Measurements from ENCODE around the gene PTCH2.
"Not testable (repeated sequence)": the region's sequence is repeated elsewhere in the genome, so short reads cannot be mapped to it uniquely, and the experiment has no call there.

The PTCH2 gene

DNA sequence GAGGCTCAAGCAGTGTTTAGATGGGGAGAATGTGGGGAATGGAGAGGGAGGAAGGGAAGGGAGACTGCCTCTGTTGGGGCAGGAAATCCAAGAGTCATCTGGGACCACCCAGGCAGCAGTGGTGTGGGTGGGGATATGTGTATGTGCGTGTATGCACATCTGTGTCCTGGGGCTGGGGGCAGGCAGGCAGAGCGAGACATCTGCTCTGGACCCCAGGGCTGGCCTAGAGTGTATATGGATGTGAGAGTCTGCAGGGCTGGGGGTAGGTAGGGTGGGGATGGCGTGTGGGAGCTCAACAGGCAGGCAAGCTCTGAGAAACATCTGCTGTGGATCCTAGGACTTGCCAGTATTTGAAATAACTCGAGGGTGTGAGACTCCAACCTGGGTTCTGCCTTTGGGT lies 3.5 kb downstream of the PTCH2 start:
- in situ Hi-C loops (cut with HindIII; ENCODE audit: low sequenced_read_pairs): no loop called here

DNA sequence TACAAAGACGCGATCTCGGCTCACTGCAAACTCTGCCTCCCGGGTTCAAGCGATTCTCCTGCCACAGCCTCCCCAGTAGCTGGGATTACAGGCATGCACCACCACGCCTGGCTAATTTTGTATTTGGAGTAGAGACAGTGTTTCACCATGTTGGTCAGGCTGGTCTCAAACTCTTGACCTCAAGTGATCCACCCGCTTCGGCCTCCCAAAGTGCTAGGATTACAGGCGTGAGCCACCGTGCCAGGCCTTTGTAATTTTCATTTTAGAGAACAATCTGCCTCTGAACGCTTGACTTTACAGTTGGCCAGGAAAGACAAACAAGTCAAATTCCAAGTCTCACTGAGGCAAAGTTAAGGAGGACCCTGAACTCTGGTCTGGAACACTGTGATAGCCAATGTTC lies 4.8 kb downstream of the PTCH2 start:
- in situ Hi-C loops (cut with HindIII; ENCODE audit: low sequenced_read_pairs): not testable (repeated sequence)

DNA sequence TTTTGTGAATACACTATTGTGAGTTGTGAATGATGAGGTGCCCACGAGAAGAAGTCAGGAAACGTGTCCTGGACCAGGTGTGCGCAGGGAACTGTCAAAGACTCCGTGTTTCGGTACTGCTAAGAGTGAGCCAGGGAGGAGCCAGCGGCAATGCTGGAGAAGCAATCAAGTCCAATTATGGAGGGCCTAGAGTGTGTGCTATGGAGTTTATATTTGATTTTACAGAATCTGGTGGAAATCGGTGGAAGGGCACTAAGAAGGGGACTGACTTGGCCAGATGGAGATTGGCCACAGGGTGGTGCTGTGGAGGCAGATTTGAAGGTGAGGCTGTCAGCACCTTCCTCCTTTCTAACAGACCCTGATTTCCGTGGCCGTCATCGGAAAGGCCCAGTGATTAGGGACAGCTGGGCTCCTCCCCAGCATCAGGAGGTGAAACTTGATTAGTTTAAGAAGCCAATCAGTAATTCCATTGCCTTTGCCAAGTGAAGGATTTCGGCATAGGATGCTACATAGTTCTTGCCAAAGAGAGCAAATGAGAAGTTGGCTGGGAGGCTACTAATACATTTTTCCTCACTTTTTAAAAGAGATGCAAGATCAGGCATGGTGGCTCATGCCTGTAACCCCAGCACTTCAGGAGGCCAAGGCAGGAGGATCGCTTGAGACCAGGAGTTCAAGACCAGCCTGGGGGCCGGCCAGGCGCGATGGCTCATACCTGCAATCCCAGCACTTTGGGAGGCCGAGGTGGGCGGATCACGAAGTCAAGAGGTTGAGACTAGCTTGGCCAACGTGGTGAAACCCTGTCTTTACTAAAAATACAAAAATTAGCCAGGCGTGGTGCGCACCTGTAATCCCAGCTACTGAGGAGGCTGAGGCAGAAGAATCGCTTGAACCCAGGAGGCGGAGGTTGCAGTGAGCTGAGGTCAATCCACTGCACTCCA lies 7.0 kb downstream of the PTCH2 start:
- in situ Hi-C loops (cut with HindIII; ENCODE audit: low sequenced_read_pairs): no loop called here

DNA sequence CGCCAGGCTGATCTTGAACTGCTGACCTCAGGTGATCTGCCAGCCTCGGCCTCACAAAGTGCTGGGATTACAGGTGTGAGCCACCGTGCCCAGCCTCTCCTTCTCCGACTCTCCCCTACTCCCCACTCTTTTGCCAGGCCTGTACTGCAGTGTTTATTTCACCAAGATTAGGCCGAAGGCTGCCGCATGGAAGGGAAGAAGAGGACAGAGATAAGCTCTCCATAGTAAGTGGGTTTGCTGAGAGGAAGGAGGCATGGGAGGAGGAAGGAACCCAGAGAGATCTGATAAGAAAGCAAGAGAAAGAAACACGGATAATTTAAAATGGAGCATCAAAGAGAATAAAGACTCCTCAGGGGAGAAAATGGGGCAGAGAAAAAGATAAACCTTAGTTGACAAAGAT lies 8.7 kb downstream of the PTCH2 start:
- in situ Hi-C loops (cut with HindIII; ENCODE audit: low sequenced_read_pairs): no loop called here

- in situ Hi-C loops (cut with HindIII; ENCODE audit: low sequenced_read_pairs): no loop called here
These were observed 10.9 kb downstream of the PTCH2 start for GRCh38 chr1:44832056-44832705.

GRCh38 chr1:44831516-44831915 lies 11.5 kb downstream of the PTCH2 start:
- in situ Hi-C loops (cut with HindIII; ENCODE audit: low sequenced_read_pairs): no loop called here

DNA sequence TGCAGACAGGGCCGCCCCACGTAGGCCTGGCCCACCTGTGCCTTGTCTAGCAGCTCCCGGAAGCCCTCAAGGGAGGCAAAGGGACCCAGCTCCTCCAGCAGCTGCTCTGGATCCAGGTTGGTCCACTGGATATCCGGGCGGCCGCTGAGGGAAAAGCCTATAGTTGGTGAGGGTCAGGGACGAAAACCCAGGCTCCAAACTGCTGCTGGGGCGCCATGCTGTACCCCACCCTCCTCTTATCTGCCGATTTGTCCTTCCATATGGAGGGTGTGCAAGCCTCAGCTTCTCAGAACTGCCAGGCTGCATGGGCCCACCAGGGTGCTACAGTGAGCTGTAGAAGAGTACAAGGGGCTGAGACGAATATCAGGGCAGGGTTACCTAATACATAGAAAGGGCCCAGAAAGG lies 12.2 kb downstream of the PTCH2 start:
- in situ Hi-C loops (cut with HindIII; ENCODE audit: low sequenced_read_pairs): no loop called here

GRCh38 chr1:44829506-44830384 lies 13.3 kb downstream of the PTCH2 start:
- in situ Hi-C loops (cut with HindIII; ENCODE audit: low sequenced_read_pairs): no loop called here

DNA sequence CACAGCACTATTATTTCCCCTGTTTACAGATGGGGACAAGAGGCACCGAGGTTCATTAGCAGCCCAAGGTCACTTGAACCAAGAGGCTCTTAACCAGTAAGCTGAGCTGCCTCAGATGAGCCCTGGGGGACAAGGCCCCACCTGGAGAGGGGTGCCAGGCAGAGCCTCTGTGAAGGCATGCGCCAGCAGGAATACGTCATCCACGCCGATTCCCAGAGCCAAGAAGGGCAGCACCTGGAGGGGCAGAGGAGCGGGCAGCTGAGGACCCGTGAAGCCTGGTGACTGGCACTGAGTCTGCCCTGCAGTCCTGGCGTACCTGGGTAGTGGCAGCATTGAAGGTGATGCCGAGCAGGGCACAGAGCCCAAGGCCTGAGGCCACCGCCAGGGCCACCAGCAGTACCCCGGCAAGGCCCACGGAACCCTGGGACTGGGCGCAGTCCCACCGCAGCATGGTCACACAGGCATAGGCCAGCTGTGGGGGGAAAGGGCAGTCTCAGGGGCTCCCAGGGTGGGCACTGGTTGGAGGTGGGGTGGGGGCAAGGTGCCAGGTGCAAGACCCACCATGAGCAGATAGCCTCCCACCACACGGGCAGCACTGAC lies 14.1 kb downstream of the PTCH2 start:
- in situ Hi-C loops (cut with HindIII; ENCODE audit: low sequenced_read_pairs): no loop called here

DNA sequence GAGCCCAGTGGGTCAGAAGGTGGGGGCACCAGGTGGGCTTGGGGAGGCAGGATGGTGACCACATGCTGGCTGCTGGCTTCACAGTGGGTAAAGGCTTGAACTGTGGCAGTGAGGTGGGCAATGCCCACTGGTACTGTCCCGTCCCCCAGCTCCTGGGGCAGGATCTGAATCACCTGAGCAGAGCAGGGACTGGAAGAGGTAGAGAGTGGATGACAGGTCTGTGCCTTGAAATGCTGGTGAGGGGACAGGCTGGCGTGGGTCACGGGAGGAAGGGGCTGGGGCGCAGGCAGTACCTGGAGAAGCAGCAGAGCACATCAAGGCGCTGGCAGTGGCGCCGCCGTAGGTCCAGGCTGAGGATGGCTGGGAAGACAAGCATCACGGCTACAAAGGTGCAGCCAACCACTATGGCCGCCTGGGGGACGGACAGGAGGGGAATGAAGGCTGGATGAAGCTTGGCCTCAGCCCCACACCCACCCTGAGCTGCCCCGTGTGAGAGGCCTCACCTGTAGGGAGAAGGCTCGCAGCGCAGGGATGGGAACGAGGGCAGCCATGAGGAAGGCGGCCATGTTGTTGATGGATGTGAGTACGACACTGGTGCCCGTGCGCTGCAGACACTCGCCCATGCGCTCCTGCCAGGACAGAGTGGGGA lies 14.9 kb downstream of the PTCH2 start:
- in situ Hi-C loops (cut with HindIII; ENCODE audit: low sequenced_read_pairs): no loop called here

- in situ Hi-C loops (cut with HindIII; ENCODE audit: low sequenced_read_pairs): no loop called here
These were observed 15.7 kb downstream of the PTCH2 start for GRCh38 chr1:44827197-44828002.

GRCh38 chr1:44826375-44827196 lies 16.5 kb downstream of the PTCH2 start:
- in situ Hi-C loops (cut with HindIII; ENCODE audit: low sequenced_read_pairs): no loop called here

DNA sequence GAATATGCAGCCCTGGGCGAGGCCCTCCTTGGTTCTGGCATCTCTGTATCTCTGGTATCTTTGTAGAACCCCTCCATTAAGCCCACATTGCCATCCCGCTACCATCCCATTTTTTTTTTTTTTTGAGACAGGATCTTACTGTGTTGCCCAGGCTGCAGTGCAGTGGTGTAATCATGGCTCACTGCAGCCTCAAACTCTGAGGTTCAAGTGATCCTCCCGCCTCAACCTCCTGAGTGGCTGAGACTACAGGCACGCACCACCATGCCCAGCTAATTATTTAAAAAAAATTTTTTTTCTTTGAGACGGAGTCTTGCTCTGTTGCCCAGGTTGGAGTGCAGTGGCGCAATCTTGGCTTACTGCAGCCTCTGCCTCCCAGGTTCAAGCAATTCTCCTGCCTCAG lies 18.7 kb downstream of the PTCH2 start:
- in situ Hi-C loops (cut with HindIII; ENCODE audit: low sequenced_read_pairs): not testable (repeated sequence)

DNA sequence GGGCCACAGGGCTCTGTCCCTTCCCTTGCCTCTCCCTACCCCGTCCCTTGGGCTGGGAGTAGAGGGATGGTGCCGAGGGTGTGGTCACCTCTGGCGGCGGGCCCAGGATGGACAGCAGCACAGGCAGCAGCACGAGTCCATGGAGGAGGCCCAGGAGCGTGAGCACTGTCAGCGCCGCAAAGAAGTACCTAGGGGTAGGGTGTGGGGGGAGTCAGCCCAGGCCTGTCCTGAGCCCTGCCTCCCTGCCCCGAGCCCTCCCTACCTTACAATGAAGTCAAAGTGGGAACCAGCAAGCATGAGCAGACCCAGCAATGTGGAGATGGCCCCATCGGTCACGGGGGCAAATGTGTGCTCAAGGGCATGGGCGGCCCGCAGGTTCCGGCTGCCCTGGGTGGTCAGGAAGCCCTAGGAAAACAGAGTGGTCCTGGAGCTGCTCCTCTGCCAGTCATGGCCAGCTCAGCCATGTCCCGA lies 20.0 kb downstream of the PTCH2 start:
- in situ Hi-C loops (cut with HindIII; ENCODE audit: low sequenced_read_pairs): no loop called here

DNA sequence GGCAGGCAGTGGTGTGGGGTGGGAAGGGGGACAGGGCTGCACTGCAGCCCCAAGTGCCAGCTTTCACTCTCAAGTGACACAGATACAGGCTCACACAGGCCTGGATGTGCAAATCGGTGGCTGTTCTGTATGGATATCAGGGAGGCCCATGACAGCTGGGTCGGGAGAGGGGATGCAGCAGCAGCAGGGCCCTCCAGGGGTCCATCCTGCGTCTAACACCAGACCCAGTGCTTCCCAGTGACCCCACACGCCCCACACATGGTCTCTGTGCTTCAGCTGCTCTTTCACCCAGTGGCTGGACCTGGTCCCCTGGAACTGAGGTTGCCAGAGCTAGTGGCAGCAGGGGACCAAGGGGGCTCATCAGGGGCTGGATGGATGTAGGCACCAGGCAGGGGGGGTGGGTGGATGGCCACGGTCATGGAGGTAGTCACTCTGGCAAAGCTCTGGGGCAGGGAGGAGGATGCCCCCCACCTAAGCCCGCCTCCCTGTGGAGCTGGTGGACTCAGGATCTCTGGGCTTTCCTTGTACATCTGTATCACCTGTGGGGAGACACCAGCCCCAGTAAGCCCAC lies 20.8 kb downstream of the PTCH2 start:
- in situ Hi-C loops (cut with HindIII; ENCODE audit: low sequenced_read_pairs): no loop called here

- in situ Hi-C loops (cut with HindIII; ENCODE audit: low sequenced_read_pairs): no loop called here
These were observed 21.8 kb downstream of the PTCH2 start for GRCh38 chr1:44821240-44821715.

- in situ Hi-C loops (cut with HindIII; ENCODE audit: low sequenced_read_pairs): no loop called here
These were observed 22.5 kb downstream of the PTCH2 start for GRCh38 chr1:44820328-44821239.
